Measurements from ENCODE around the gene IST1.

The IST1 gene

DNA sequence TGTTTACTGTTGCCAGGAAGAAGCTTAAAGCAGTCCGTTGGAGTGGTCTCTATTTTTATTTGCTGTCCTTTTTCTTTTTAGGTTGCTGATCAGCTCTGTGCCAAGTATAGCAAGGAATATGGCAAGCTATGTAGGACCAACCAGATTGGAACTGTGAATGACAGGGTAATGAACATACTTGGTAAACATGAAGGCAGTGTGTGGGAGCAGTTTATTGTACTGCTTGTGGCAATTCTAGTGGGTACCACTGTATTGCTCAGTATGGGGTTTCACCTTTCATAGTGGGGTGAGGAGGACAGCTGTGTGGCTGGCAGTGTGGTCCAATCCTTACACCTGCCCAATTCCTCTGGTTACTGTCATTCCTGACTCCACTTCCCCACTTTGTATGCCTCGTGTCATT, 25.3 kb downstream of the IST1 start:
- DNase-seq = no peak

DNA sequence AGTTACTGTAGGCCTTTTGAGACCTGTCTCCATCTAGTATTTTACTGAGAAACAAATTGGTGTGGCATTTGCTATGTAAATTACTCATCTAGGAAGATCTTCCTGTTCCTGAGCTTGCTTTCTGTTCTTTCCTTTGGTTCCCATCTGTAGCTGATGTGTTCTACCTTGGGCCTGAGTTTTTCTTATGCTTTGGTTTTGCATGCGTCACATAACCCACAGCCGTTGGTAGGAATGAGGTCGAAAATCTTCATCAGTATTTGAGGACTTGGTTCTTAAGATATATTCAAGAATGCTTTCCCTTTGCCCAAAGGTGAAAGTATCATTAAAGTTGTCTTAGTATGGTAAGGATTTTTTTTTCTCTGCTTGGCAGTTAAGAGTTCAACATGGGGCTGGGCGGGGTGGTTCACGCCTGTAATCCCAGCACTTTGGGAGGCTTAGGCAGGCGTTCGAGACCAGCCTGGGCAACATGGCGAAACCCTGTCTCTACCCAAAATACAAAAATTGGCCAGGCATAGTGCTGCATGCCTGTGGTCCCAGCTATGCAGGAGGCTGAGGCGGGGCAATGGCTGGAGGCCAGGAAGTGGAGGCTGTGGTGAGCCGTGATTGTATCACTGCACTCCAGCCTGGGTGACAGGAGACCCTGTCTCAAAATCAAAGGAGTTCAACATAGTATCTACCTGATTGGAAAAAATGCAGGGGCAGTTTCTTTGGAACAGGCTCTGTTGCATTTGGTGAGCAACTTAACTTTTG, 28.8 kb downstream of the IST1 start:
- DNase-seq = no peak

DNA sequence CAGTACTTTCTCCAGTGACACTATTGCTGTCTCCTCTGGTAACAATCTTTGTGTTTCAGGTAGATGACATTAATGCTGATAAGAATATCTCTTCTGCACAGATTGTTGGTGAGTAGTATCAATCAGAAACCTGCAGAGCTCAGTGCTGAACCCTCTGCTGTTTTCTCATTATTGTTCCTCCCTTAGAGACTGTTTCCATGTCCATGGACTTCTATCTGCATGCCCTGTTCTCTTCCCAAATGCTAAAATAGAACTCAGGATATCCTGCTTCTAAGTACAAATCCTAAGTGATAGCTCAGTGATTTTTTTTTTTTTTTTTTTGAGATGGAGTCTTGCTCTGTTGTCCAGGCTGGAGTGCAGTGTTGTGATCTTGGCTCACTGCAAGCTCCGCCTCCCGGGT, 29.4 kb downstream of the IST1 start:
- no peak for DNase-seq

DNA sequence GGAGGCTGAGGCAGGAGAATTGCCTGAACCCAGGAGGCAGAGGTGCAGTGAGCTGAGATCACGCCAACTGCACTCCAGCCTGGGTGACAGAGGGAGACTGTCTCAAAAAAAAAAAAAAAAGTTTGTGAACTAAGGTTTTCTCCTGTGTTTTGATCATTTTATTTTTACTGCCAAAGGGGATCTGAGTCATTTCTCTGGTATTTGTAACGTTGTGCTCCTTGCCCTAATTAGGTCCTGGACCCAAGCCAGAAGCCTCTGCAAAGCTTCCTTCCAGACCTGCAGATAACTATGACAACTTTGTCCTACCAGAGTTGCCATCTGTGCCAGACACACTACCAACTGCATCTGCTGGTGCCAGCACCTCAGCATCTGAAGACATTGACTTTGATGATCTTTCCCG, 32.1 kb downstream of the IST1 start:
- DNase-seq = no peak

DNA sequence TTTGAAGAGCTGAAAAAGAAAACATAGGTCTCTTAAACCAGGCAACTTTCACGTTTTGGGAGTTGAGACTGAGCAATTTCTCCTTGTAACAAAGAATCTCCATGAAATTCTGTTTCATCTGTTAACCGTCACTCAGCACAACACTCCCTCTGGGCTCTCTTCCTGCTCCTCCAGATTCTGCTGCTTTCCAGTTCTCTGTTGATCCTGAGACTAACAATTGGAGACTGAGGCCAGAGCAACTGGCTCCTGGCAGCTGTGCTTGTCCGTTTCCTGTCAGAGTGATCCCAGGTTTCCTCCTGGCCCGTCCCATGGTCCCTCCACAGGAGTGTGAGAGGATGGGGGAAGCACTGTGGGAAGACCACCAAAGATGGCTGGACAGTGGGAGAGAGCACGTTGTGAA, 32.5 kb downstream of the IST1 start:
- no peak for DNase-seq

DNA sequence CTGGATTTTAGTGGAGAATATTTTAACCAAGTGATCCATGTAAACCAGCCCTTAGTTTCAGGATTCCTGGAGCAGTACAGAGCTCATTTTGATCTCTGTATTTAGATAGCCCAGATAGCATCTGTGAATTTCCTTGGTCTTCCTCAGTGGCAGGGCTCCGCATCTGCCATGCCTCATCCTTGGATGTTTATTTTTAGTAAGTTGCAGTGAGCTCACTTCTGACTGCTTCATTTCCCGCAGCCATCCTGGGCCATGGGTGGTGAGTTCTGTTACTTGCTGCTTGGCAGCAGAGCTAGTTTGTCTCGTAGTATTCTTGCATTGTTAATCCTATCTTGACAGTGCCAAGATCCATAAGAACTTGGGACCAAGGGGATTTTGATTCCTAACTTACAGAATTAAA, 33.7 kb downstream of the IST1 start:
- no peak for DNase-seq

DNA sequence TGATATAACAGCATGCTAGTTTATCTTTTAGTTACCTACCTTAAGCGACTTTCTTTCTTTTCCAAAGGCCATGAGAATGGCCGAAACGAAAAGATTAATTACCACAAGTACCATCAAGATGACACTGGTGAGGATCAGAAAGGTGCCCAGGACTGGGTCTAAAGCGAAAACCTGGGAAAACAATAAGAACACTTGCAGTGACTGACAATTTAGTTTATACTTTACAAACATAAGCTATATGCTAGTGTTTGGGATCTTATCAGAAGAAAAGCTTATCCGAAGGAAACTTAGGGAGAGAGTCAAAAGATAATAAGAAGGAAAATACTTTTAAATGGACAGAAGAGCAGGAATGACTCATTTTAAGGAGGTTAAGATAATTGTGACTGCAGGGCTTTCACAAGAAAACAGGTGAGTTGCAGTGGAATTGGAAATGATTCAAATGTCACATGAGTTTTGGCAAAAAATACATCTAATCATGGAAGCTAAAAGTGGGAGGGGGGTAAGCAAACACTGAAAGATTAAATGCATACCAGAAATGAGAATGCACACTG, 34.8 kb downstream of the IST1 start:
- no peak for DNase-seq

DNA sequence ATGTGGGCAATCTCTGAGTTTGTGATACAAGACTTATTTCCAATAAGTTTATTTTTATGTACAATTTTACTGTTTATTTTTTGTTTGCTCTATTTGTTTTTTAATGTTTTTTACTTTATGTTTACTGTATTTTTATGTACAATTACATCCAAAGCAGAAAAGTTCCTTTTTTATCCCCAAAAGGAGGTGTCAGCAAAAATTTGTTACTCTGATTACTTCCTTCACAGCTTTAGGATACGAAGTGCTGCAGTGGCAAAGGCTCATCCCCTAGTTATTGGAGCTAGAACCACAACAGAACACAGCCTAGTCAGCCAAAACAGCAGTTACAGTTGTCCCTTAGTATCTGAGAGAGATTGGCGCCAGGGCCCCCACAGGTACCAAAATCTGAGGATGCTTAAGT, 35.7 kb downstream of the IST1 start:
- no peak for DNase-seq

DNA sequence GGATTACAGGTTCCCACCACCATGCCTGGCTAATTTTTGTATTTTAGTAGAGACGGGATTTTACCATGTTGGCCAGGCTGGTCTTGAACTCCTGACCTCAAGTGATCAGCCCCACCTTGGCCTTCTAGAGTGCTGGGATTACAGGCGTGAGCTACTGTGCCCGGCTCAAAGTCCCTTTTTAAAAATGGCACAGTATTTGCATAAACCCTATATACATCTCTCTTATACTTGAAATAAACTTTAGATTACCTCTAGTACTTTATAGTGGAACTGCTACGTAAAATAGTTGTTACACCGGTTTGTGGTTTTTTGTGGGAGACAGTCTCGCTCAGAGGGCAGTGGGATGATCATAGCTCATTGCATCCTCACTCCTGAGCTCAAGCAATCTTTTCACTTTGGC, 36.3 kb downstream of the IST1 start:
- DNase-seq = no peak

DNA sequence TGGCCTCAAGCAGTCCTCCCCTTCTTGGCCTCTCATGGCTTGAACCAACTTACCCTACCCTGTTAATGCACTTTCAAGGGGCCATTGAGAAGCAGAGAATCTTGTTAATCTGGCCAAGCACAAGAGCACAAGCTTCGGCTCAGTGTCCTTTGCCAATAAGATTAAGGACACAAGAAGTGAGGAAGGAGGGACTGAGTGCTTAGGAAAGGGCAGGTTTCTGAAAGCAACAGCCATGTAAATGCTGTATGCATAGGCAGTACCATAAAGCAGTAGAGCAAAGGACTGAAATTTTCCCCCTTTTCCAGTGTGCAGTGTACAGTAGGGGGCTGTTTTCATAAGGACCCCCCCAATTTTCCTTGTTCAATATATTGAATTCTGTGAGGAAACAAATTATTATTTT, 37.7 kb downstream of the IST1 start:
- no peak for DNase-seq

DNA sequence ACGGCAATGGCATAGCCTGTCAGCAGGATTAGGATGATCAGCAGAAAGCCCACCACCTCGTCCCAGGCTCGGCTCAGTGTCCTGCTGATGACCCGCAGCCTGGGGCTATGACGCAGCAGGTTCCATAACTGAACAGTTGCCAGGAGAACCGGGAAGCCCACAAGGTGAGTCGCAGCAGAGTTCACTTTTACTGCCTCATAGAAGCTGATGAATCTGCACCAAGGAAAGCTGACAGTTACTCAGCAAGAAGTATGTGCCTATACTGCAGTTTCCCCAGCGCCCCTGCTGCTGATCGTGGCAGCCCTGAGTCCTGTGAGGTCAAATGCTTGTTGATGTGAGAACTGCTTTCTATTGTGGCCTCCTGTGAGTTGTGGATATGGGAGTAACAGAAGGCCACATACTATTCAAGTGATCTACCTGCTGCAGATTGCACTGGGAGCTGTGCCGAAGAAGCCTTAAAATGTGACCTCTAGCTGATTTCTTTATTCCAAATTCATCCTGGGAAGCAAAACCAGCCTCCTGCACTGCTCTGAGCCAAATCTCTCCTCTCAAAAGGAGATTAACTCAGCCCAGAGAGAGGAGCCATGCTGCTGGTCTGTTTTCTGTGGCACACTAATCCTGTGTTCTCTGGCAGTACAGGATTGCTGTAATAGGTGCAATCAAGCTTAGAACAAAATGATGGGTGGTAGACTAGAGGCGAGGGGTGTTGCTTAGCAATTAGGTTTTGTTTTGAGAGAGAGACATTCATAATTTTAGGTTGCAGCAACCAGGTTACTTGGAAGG, 38.8 kb downstream of the IST1 start:
- DNase-seq = peak; percentile 57

DNA sequence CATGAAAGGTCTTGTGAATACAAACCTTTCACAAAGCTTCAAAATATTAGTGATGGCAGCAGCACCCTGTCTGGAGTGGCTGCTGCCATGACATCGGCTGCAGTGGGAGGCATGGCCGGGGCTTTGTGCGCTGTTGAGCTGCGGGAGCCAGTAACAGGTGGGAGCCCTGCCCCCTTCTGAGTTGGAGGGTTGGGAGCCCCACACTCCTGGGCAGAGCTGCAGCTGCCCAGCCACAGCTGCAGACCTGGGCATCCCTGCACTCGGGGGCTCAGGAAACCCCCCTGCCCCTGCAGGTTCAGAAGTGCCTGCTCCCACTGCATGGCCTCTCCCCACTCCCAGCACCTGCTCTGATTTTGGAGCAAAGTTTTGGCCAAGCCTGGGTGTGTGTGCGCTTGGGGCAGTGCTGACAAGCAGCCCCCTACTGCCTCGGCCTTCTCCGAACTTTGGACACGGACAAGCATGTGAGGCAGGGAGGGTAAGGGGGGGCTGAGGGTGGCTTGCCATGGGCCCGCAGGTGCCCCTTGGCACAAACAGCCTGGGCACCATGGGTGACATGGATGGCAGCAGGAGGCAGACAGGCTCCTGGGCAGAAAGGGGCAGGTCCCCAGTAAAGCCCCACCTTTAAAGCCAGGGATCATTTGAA, 42.7 kb downstream of the IST1 start:
- no peak for DNase-seq

DNA sequence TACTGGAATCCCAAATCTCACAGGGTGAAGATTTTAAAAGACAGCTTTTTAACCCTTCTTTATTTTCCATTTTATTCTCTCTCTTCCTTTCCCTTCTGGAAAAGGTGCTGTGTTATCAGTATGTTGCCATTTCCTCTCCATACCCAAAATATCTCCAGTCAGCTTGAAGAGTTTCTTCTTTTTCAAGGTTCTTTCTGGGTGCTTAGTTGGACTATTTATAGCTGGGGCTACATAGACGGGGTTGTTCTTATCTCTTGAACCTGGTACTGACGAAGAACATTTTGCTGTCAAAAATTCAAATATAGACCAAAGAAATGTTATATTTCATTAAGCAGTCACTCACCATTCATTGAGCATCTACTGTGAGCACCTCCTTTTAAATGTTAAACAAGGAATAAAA, 48.6 kb downstream of the IST1 start:
- no peak for DNase-seq

DNA sequence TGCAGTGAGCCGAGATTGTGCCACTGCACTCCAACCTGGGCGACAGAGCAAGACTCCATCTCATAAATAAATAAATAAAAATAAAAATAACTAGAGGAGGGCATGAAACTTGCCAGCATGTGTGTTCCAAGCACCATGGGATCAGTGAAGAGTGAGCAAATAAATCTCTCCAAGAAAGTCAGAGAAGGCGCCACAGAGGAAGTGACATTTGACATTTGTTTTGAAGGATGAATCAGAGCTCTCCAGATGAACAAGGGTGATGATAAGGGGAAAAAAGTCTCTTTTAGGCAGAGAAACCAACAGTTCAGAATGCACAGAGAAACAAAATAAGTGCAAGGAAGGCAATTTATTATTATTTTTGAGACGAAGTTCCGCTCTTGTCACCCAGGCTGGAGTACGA, 50.3 kb downstream of the IST1 start:
- DNase-seq = no peak

DNA sequence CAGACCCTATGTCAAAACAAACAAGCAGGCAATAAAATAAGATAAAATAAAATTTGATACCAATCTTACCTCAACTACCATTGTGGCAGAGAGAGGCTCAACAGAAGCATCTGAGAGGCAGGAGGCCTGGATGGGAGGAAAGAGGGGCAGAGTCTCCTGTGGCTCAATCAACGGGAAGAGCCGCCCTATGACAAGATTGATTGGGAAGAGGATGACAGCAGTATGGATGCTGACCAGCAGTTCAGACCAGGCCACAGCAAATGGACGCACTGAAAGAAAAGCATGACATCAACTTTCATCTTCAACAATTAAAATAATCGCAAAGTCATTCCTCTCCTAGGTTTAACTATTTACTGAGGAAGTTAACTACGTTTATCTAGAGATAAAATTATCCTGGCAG, 57.5 kb downstream of the IST1 start:
- no peak for DNase-seq

DNA sequence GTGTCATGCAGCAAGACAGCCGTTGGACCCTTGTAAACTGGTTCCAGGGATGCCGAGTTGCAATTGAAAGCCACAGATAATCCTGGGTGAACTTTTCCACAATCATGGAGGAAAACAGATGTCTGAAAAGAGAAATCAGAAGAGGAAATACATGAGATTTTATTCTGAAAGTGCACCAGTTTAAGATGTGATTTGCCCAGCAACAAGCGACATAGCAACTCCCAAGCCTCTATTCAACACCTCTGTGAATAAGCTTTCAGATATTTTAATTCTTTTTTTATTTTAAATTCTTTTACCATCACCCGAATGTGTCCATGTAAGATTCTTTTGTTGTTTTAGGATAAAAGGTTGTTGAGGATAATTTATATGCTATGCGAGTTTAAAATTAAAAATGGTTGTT, 58.8 kb downstream of the IST1 start:
- DNase-seq = no peak

DNA sequence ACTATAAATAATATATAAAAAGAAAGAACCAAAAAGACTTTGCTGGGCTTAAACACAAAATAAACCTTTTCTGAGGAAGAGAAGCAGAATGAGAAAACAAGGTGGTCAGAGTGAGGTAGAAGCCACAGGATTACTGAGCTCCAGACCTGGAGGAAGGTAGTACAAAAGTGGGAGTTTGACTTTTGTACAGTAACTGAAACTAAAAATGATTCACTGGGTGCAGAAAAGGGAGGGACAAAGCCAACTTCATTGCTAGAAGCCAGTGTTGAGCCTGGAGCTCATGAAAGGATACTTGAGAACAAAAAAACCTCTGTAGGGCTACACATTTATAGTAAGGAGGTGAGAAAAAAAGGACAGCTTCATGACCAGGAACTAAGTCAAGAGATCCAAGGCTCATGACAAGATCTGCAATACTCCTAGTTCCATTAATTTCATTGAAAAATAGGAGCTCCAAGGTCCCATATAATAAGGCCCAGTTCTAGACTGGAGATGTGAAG, 59.4 kb downstream of the IST1 start:
- no peak for DNase-seq

DNA sequence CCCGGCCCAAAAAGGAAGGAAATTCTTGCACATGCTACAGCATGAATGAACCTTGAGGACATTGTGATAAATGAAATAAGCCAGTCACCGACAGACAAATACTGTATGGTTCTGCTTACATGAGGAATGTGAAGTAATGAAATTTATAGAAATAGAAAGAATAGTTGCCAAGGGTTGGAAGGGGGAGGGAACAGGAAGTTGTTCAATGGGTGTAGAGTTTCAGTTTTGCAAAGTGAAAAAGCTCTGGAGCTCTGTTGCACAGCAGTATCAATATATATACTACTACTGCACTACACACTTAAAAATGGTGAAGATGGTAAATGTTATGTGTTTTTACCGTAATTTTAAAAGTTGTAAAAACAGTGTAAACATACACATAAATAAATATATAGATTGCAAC, 61.2 kb downstream of the IST1 start:
- DNase-seq = no peak

DNA sequence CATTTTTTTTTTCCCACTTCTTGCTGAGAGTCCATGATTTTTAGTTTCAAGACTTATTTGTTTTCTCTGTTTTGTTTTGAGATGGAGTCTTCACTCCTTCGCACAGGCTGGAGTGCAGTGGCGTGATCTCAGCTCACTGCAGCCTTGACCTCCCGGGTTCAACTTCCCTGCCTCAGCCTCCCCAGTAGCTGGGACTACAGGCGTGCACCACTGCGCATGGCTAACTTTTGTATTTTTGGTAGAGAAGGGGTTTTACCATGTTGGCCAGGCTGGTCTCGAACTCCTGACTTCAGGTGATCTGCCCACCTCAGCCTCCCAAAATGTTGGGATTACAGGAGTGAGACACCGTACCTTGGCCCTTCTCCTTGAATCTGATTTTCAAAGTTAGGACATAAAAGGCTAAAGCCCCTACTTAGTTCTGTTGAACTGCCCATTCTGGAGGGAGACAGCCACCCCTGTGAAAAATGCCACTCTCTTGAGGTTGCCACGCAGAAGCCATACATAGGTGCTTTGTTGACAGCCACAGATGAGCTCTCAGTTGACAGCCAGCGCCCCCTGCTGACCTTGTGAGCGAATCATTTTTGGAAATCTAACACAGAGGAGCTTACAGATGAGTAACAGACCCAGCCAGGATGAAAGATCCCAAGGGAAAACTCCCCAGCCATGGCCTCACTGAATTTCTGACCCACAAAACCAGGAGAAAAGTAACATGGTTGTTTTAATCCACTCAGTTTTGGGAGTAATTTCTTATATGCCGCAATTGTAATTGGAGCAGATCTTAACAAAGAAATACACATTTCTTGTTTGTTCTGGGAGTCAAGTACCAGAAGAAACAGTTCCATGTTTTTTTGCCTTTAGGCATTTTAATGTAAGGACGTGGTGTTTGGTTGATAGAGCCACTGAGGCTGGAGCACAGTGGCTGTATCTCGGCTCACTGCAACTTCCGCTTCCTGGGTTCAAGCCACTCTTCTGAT, 66.0 kb downstream of the IST1 start:
- DNase-seq = peak; percentile 29

DNA sequence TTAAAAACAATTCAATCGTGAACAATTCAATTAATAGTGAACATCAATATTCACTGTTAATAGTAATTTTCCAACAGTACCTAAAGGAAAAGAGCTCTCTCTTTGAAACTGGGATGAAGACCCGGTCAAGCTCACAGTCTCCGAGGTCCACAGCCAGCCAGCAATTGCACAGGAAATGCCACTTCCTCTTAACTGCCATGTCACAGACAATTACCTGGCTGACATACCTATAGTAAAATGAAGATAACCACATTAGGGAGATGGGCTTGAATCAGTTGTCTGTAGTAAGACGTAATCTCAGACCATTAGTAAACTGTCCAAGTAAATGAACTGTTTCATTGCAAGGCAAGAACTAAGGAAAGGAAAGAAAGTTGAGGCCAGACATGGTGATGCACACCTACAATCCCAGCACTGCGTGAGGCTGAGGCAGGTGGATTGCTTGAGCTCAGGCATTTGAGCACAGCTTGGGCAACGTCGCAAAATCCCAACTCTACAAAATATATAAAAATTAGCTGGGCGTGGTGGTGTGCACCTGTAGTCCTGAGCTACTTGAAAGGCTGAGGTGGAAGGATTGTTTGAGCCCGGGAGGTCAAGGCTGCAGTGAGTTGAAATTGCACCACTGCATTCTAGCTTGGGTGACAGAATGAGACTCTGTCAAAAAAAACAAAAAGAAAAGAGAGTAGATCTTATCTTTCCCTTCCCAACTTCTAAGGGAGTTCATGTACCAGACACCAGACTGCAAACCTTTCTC, 68.0 kb downstream of the IST1 start:
- DNase-seq = no peak

DNA sequence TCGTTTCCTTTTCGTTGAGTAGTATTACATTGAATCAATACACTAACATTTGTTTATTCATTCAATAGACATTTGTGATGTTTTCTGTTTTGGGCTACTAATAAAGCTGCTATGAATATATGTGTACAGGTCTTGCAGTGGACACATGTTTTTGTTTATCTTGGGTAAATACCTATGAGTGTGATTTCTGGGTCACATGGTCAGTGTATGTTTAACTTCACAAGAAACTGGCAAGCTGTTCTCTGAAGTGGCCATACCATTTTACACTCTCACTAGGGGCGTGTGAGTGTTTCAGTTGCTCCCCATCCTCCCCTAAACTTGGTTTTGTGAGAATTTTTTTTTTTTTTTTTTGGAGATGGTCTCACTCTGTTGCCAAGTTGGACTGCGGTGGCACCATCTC, 69.9 kb downstream of the IST1 start:
- DNase-seq = no peak

DNA sequence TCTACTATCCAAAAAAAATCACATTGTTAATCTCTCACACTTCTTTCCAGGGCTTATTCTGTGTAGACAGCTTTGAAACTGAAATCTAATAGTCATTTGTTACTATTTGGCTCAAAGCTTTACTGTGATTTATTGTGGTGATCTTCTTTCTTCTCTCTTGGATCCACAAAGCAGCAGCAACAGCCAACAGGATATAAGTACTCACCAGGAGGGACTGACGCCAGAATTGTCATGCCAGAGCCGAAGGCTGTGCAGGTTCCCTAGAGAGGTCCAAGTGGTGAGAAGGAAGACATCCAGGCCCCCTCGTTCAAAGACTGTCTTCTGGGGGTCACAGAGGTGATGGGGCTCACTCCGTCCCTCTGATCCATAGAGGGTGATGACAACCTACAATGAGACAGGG, 71.6 kb downstream of the IST1 start:
- DNase-seq = no peak
